Duodenal mucosa (tissue), 2 donors: Measurements from ENCODE around the gene EPYC.
"Not testable (repeated sequence)": the region's sequence is repeated elsewhere in the genome, so short reads cannot be mapped to it uniquely, and the experiment has no call there.

Experiments used
- H3K27ac ChIP-seq: one replicate; pipeline ENCODE4 v1.7.0; 2013; ENCODE audit warnings: low read depth, low read length
- H3K27me3 ChIP-seq, 2 donors: one replicate each; pipeline ENCODE4 v1.7.0; 2013; ENCODE audit warnings: low read length in 2 of 2, control low read depth in 1 of 2; ENCODE audit not compliant: insufficient read depth in 2 of 2, control insufficient read depth in 1 of 2
- H3K36me3 ChIP-seq, 2 donors: one replicate each; pipeline ENCODE4 v1.7.0; 2013; ENCODE audit warnings: low read length in 2 of 2, control low read depth in 1 of 2; ENCODE audit not compliant: insufficient read depth in 2 of 2, control insufficient read depth in 1 of 2
- H3K4me1 ChIP-seq, 2 donors: one replicate each; pipeline ENCODE4 v1.7.0; 2013; ENCODE audit warnings: low read length in 2 of 2, control low read depth in 1 of 2; ENCODE audit not compliant: insufficient read depth in 2 of 2, control insufficient read depth in 1 of 2
- H3K4me3 ChIP-seq, 2 donors: one replicate each; pipeline ENCODE4 v1.7.0; 2013; ENCODE audit warnings: low read length in 2 of 2, low read depth in 1 of 2
- H3K9ac ChIP-seq, 2 donors: one replicate each; pipeline ENCODE4 v1.7.0; 2013; ENCODE audit warnings: low read length in 2 of 2, low read depth in 1 of 2
- H3K9me3 ChIP-seq, 2 donors: one replicate each; pipeline ENCODE4 v1.7.0; 2013; ENCODE audit warnings: low read length in 2 of 2, control low read depth in 1 of 2; ENCODE audit not compliant: control insufficient read depth in 1 of 2

EPYC gene

DNA sequence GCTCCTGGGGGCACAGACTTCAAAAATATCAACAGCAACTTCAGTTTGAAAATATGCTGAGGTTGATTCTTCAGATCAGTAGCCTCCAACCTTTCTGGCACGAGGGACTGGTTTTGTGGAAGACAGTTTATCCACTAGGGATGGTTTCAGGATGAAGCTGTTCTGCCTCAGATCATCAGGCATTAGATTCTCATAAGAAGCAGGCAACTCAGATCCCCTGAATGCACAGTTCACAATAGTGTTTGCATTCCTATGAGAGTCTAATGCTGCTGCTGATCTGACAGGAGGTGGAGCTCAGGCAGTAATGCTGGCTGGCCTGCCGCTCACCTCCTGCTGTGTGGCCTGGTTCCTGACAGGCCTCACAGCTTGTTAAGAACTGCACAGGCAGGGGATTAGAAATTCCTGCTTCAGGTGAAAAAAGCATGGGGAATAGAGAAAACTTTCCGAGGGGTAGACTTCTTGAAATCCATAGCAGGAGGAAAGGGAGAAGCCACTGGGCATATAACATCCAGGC lies 12.8 kb downstream of the EPYC start:
- Histone ChIP-seq H3K4me3 (no peak overlapping the region), H3K9ac (no peak overlapping the region), H3K4me1 (no peaks in the 10 kb centered on the region), H3K36me3 (no peaks in the 10 kb centered on the region), H3K27me3 (no peaks in the 10 kb centered on the region), H3K9me3 (no peaks in the 10 kb centered on the region), H3K27ac (no peak overlapping the region)

DNA sequence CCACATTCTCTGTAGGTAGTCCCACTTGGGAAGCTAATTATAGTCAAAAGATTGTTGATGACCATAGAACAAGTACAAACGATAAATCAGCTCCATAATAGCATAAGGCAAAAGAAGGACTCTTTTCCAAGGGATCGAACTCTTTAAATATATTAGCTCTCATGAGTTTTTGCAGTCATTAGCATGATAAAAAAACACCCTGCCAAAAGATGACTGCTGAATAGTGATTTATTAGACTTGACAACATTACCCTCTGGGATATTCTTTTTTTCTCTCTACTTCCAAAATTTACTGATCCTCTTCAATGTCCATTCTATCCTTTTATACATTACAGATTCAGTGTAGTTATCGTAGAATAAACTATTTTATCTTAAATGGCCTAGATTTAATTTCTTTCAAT lies 14.2 kb downstream of the EPYC start:
- H3K4me3 ChIP-seq: no peak overlapping the region
- peaks cover 0 to 3% of the 10 kb centered on the region in 2 donors for H3K9me3 ChIP-seq
- no peak overlapping the region for H3K9ac ChIP-seq
- H3K4me1 ChIP-seq: no peaks in the 10 kb centered on the region
- no peaks in the 10 kb centered on the region for H3K36me3 ChIP-seq
- no peaks in the 10 kb centered on the region for H3K27me3 ChIP-seq
- H3K27ac ChIP-seq: no peak overlapping the region

DNA sequence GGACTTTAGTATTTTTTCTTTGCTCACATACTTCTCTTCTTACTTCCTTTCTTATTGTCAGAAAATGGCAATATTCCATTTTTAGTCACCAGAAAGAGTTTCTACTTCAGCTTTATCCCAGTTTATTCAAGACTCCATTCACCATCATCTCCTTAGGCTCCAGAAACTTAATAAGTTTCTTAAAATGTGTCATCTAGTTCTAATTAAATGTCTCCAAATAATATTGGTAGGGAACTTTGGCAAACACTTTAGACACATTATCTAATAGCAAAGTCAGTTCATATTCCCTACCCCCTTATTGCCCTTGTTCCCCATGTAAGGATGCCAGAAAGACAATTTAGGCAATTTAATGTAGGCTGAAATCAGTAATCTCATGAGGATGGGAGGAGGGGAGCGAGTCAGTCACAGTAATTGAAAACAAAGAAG lies 15.1 kb downstream of the EPYC start:
- H3K27ac ChIP-seq: no peak overlapping the region
- H3K27me3 ChIP-seq: no peaks in the 10 kb centered on the region
- no peak overlapping the region for H3K4me3 ChIP-seq

DNA sequence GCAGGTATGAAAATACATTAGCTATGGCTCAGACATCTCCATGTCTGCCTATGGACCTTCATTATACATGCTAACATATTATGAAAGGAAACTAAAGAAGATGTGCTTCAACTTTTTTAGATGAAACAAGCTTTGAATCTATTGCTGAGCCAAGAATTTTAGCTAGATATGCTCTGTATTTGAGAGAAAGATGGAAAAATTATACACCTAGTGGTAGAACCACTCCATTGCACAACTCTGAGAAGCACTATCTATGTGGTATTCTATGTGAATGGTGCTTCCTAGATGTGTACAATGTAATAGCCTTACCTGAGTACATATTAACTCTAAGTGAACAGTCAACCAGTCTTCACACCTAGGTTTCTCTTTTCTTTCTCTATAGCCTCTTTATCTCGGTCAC lies 17.3 kb downstream of the EPYC start:
- Histone ChIP-seq H3K9ac (no peak overlapping the region), H3K9me3 (peaks cover 0 to 3% of the 10 kb centered on the region in 2 donors), H3K27ac (no peak overlapping the region), H3K36me3 (no peaks in the 10 kb centered on the region), H3K4me3 (no peak overlapping the region), H3K4me1 (no peaks in the 10 kb centered on the region), H3K27me3 (no peaks in the 10 kb centered on the region)

More for the DNA sequence above, 15.1 kb downstream of the EPYC start:
- H3K9ac ChIP-seq: no peak overlapping the region
- H3K4me1 ChIP-seq: no peaks in the 10 kb centered on the region
- H3K36me3 ChIP-seq: no peaks in the 10 kb centered on the region
- H3K9me3 ChIP-seq: peaks cover 0 to 3% of the 10 kb centered on the region in 2 donors

DNA sequence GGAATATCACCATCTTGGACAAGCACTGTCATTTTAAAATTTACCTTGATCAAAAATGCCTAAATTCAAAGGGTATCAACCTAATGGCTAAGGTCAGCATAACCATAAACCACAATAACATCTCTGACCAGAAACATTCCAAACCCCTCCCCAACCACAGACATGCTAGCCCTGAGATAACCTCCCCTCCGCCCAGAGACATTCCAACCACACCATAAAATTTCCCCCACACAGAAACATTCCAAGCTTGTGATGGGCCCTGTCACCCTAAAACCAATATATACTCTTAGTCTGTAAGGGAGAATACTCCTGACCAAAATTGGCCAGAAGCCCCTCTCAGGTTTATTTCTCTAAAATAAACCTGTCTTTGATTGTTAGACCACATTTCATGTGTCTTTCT lies 17.7 kb downstream of the EPYC start:
- H3K4me3 ChIP-seq: no peak overlapping the region
- no peaks in the 10 kb centered on the region for H3K4me1 ChIP-seq
- H3K36me3 ChIP-seq: no peaks in the 10 kb centered on the region
- H3K27ac ChIP-seq: no peak overlapping the region
- H3K9ac ChIP-seq: no peak overlapping the region
- peaks cover 0 to 3% of the 10 kb centered on the region in 2 donors for H3K9me3 ChIP-seq
- no peaks in the 10 kb centered on the region for H3K27me3 ChIP-seq

DNA sequence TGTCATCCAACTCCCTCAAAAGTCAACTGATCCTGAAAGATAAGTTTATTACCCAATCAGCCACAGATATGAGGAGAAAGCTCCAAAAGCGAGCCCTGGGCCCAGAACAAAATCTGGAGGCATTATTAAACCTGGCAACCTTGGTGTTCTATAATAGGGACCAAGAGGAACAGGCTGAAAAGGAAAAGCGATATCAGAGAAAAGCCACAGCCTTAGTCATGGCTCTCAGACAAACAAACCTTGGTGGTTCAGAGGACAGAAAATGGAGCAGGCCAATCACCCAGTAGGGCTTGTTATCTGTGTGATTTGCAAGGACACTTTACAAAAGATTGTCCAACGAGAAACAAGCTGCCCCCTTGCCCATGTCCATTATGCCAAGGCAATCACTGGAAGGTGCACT lies 19.4 kb downstream of the EPYC start:
- not testable (repeated sequence) for H3K4me1 ChIP-seq, H3K4me3 ChIP-seq, H3K9ac ChIP-seq

DNA sequence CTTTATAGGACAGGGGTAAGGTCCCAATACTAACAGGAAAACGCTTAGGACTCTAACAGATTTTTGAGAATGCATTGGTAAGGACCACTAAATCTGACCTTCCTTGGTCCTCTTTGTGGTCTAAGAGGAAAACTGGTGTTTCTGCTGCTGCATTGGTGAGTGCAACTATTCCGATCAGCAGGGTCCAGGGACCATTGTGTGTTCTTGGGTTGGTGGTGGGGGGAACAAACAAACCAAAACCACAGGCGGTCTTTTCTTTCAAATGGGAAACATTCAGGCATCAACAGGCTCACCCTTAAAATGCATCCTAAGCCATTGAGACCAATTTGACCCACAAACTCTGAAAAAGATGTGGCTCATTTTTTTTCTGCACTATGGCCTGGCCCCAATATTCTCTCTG lies 20.7 kb downstream of the EPYC start:
- peaks cover 0 to 3% of the 10 kb centered on the region in 2 donors for H3K9me3 ChIP-seq
- H3K27me3 ChIP-seq: no peaks in the 10 kb centered on the region
- no peaks in the 10 kb centered on the region for H3K36me3 ChIP-seq
- H3K9ac ChIP-seq: no peak overlapping the region
- H3K27ac ChIP-seq: no peak overlapping the region
- no peaks in the 10 kb centered on the region for H3K4me1 ChIP-seq
- H3K4me3 ChIP-seq: no peak overlapping the region

More for the DNA sequence above, 19.4 kb downstream of the EPYC start:
- not testable (repeated sequence) for H3K27me3 ChIP-seq, H3K9me3 ChIP-seq, H3K27ac ChIP-seq, H3K36me3 ChIP-seq

DNA sequence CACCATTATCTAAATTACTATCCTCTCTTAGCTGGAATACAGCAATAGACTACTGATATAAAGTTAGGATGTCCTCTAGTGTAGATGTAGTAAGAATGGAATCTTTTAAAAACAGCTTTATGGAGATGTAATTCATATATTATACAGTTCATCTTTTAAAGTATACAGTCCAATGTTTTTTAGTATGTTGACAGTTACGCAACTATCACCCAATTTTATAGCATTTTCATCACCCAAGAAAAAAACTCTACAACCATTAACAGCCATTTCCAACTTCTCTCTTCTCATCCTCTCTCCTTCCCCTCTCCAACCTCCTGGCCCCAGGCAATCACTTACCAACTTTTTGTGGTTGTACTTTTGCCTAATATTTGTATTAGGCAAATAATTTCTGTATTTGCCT lies 22.6 kb downstream of the EPYC start:
- no peaks in the 10 kb centered on the region for H3K27me3 ChIP-seq
- peaks cover 0 to 3% of the 10 kb centered on the region in 2 donors for H3K9me3 ChIP-seq
- H3K36me3 ChIP-seq: no peaks in the 10 kb centered on the region
- H3K27ac ChIP-seq: no peak overlapping the region
- H3K4me3 ChIP-seq: no peak overlapping the region
- H3K9ac ChIP-seq: no peak overlapping the region
- H3K4me1 ChIP-seq: no peaks in the 10 kb centered on the region

DNA sequence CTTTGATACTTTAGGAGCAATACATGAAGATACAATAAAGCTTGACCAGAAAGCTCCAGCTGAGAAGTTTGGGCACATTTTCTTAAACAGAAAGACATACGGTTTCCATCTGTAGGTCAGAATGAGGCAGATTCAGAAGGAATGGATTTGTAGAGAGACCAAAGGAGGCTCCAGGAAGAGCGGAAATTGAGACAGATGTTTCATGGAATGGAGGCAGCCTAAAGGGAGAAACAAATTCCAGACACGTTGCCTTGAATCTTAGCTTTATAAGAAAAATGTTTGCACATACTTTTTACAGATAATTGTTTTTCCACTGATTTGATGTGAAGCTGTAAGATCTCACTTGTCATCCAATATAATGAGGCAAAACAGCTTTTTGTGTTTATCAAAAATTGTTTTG lies 24.8 kb downstream of the EPYC start:
- Histone ChIP-seq H3K27me3 (no peaks in the 10 kb centered on the region), H3K9me3 (no peaks in the 10 kb centered on the region), H3K27ac (no peak overlapping the region), H3K36me3 (no peaks in the 10 kb centered on the region), H3K4me1 (no peaks in the 10 kb centered on the region), H3K4me3 (no peak overlapping the region), H3K9ac (no peak overlapping the region)

DNA sequence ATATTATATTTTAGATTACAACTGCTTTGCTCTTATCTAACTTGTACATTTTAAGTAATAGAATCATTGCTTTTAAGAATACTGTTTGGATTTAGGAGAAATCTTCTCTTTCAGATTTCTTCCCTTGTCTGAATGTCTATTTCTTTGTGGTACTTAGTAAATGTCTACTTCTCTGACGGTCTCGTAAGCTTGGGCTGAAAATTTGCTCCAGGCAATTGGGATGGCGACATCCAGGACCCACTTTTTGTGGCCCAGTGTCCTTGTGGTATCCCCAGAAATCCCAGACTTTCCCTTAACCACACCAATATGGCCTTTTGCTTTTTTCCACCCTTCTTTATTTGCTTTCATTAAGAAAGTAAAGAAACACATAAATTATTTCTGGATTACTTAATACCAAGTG lies 25.8 kb downstream of the EPYC start:
- H3K9ac ChIP-seq: no peak overlapping the region
- H3K36me3 ChIP-seq: no peaks in the 10 kb centered on the region
- H3K4me3 ChIP-seq: no peak overlapping the region
- H3K4me1 ChIP-seq: no peaks in the 10 kb centered on the region
- no peak overlapping the region for H3K27ac ChIP-seq
- H3K9me3 ChIP-seq: no peaks in the 10 kb centered on the region
- no peaks in the 10 kb centered on the region for H3K27me3 ChIP-seq
